Pons (tissue), 1 donor: ENCODE measurements around the gene NKX2-2.

Experiments
- DNase-seq: peaks from one replicate; pipeline ENCODE4 v3.0.0-alpha.2; 2016; ENCODE audit warnings: low spot score

The NKX2-2 gene

GRCh38 chr20:21513881-21514540 is at the start of gene NKX2-2:
Gene NKX2-2, minus strand, starts transcription at chr20:21514064. Its CDS starts 395 bp downstream, at chr20:21513669.
- DNase-seq = peak; percentile 90

- DNase-seq = no peak
Observed at GRCh38 chr20:21562656-21563055, 48.8 kb upstream of the NKX2-2 start.

- DNase-seq = no peak
Observed at GRCh38 chr20:21559305-21559704, 45.4 kb upstream of the NKX2-2 start.

GRCh38 chr20:21557241-21558020 is 43.6 kb upstream of the NKX2-2 start:
- DNase-seq = no peak

GRCh38 chr20:21556398-21556797 is 42.5 kb upstream of the NKX2-2 start:
- no peak for DNase-seq

- DNase-seq = no peak
Observed at GRCh38 chr20:21555470-21556120, 41.7 kb upstream of the NKX2-2 start.

- peak; percentile 63 for DNase-seq
Observed at GRCh38 chr20:21554985-21555384, 41.1 kb upstream of the NKX2-2 start.

GRCh38 chr20:21554376-21554890 is 40.6 kb upstream of the NKX2-2 start:
- DNase-seq = peak; percentile 86

GRCh38 chr20:21550587-21550986 is 36.7 kb upstream of the NKX2-2 start:
- no peak for DNase-seq

GRCh38 chr20:21548390-21549035 is 34.6 kb upstream of the NKX2-2 start:
- DNase-seq = no peak

- DNase-seq = no peak
Observed at GRCh38 chr20:21546355-21546754, 32.5 kb upstream of the NKX2-2 start.

GRCh38 chr20:21539512-21539911 is 25.6 kb upstream of the NKX2-2 start:
- no peak for DNase-seq

GRCh38 chr20:21534886-21535285 is 21.0 kb upstream of the NKX2-2 start:
- DNase-seq = no peak

GRCh38 chr20:21534453-21534852 is 20.6 kb upstream of the NKX2-2 start:
- DNase-seq = no peak

GRCh38 chr20:21529863-21530262 is 16.0 kb upstream of the NKX2-2 start:
- peak; percentile 77 for DNase-seq

GRCh38 chr20:21528870-21529269 is 15.0 kb upstream of the NKX2-2 start:
- DNase-seq = no peak

GRCh38 chr20:21527908-21528307 is 14.0 kb upstream of the NKX2-2 start:
- no peak for DNase-seq

- DNase-seq = no peak
Observed at GRCh38 chr20:21526776-21527175, 12.9 kb upstream of the NKX2-2 start.

- DNase-seq = no peak
Observed at GRCh38 chr20:21523895-21524294, 10.0 kb upstream of the NKX2-2 start.

GRCh38 chr20:21523281-21523868 is 9.5 kb upstream of the NKX2-2 start:
- DNase-seq = no peak

GRCh38 chr20:21522481-21523280 is 8.8 kb upstream of the NKX2-2 start:
- peak; percentile 56 for DNase-seq
